Brain microvascular endothelial cell (primary cell): ENCODE results near the gene SPATA2.

Experiments
- DNase-seq: peaks from one replicate; pipeline ENCODE4 v3.0.0-alpha.2; 2020
- H3K27ac ChIP-seq: fragments of 250-450 bp; sonication (Bioruptor Pico); 2 replicates; pipeline ENCODE4 v1.5.1; 2020; ENCODE audit warnings: mild to moderate bottlenecking, moderate library complexity
- H3K27me3 ChIP-seq: fragments of 250-450 bp; sonication (Bioruptor Pico); replicated peaks from 2 replicates; pipeline ENCODE4 v1.5.1; 2020; ENCODE audit warnings: mild to moderate bottlenecking
- H3K36me3 ChIP-seq: fragments of 250-450 bp; sonication (Bioruptor Pico); replicated peaks from 2 replicates; pipeline ENCODE4 v1.5.1; 2020; ENCODE audit warnings: mild to moderate bottlenecking
- H3K4me3 ChIP-seq: 2 replicates; pipeline ENCODE4 v1.5.1; 2011; ENCODE audit warnings: low read depth, mild to moderate bottlenecking, control low read depth, low read length, moderate library complexity
- in situ Hi-C: cut with HindIII; loops from 2 replicates; pipeline ENCODE4 v1.10.0; 2017; ENCODE audit warnings: low sequenced_read_pairs, low pct_ligation_motif_present
- TF ChIP-seq, protein P1 (sequence below): IDR thresholded peaks from 2 replicates; pipeline ENCODE4 v1.5.1; 2011; ENCODE audit warnings: low read depth, mild to moderate bottlenecking, moderate library complexity, low read length, control low read depth, inconsistent platforms; ENCODE audit errors: missing control alignments

The SPATA2 gene

DNA sequence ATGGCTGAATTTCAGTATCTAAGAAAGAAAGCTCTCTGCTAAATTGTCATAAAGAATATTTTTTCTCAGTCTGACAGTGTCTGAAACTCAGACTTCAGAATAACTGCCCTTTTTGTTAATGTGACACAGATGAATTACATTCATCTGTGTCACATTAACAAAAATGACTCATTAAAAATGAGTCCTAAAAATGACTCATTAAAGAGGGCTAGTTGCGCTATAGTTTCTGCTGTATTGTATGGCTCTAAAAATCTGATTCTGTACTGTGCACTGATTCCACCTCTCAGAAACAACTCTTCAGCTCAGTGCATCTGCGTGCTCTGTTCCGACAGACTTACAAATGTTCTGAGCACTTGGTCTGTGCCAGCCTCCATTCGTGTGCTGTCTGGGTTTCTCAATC is 35.8 kb upstream of the SPATA2 start:
- DNase-seq, result no peak
- TF ChIP-seq, protein P1, sequence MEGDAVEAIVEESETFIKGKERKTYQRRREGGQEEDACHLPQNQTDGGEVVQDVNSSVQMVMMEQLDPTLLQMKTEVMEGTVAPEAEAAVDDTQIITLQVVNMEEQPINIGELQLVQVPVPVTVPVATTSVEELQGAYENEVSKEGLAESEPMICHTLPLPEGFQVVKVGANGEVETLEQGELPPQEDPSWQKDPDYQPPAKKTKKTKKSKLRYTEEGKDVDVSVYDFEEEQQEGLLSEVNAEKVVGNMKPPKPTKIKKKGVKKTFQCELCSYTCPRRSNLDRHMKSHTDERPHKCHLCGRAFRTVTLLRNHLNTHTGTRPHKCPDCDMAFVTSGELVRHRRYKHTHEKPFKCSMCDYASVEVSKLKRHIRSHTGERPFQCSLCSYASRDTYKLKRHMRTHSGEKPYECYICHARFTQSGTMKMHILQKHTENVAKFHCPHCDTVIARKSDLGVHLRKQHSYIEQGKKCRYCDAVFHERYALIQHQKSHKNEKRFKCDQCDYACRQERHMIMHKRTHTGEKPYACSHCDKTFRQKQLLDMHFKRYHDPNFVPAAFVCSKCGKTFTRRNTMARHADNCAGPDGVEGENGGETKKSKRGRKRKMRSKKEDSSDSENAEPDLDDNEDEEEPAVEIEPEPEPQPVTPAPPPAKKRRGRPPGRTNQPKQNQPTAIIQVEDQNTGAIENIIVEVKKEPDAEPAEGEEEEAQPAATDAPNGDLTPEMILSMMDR, result no peak
- peaks cover 69% of the 10 kb centered on the region for H3K36me3 ChIP-seq
- peak overlapping the region; percentile 67 for H3K27ac ChIP-seq
- H3K27me3 ChIP-seq, result no peaks in the 10 kb centered on the region
- no peak overlapping the region for H3K4me3 ChIP-seq
- in situ Hi-C loops, result no loop called here

DNA sequence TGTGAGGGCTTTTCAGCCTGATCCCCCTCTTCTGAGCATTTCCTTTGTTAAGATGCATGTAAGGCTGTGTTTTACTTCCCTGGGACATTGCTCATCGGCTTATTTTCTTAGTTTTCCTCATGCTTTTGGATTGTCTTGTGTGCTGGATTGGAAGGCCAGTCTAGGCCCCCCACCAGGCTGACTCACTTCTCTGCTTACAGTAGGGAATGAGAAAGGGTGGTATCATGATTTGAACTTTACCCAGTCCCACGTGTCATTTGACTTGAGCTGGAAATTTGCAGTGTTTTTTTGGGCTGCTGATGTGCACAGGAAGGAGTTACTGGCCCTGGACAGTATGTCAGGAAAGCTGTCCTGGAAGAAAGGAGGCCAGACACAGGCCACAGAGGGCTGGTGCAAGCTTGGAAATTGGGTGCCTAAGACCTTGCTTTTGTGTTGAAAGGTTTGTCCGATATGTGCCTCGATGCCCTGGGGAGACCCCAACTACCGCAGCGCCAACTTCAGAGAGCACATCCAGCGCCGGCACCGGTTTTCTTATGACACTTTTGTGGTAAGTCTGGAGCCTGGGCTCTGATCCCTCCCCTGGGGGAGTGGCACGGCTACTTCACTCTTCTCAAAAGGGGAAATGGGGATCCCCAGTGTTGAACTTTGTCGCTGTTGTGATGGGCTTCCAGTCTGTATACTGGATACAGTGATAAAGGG is 33.6 kb upstream of the SPATA2 start:
- peaks cover 67% of the 10 kb centered on the region for H3K36me3 ChIP-seq
- H3K27me3 ChIP-seq, result no peaks in the 10 kb centered on the region
- TF ChIP-seq, protein P1, result no peak
- in situ Hi-C loops, result no loop called here
- peak overlapping the region; percentile 98 for H3K27ac ChIP-seq
- no peak overlapping the region for H3K4me3 ChIP-seq
- peak; percentile 97 for DNase-seq

DNA sequence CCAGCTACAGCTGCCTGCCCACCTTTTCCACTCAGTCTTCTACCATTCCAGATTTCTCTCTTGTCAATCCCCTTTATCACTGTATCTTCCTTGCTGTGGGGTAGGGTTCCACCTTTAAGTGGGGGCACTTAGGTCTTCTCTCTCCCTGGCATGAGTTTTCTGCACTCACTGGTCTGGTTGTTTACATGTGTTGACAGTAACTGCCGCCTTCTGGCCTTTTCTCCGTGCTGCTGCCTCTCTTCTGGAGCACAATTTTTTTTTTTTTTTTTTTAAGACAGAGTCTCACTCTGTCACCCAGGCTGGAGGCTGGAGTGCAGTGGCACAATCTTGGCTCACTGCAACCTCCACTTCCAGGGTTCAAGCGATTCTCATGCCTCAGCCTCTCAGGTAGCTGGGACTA is 32.8 kb upstream of the SPATA2 start:
- in situ Hi-C loops, result no loop called here
- peak overlapping the region; percentile 98 for H3K27ac ChIP-seq
- H3K36me3 ChIP-seq, result peaks cover 59% of the 10 kb centered on the region
- DNase-seq, result no peak
- no peak overlapping the region for H3K4me3 ChIP-seq
- H3K27me3 ChIP-seq, result no peaks in the 10 kb centered on the region
- TF ChIP-seq, protein P1, result no peak

DNA sequence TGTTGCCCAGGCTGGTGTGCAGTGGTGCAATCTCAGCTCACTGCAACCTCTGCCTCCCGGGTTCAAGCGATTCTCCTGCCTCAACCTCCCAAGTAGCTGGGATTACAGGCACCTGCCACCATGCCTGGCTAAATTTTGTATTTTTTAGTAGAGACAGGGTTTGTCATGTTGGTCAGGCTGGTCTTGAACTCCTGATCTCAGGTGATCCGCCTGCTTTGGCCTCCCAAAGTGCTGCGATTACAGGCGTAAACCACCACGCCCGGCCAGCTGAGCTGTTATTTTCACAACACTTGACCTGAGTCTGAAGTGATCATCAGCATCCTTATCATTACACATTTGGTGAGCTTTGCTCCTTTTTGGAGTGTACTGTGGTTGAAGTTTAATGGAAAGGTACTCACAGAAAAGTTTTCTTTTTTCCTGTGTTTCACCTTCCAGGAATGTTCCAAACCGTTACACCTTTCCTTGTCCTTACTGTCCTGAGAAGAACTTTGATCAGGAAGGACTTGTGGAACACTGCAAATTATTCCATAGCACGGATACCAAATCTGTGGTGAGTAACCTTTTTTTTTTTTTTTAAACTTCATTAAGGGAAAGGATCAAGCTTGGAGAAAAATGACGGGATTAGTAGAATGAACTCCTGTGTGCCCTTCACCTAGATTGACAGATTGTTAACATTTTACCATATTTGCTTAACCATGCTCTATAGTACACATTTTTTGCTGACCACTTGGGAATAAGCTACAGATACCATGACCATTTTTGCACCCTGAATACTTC is 30.6 kb upstream of the SPATA2 start:
- in situ Hi-C loops, result no loop called here
- H3K36me3 ChIP-seq, result peaks cover 52% of the 10 kb centered on the region
- TF ChIP-seq, protein P1, result no peak
- DNase-seq, result no peak
- H3K27me3 ChIP-seq, result no peaks in the 10 kb centered on the region
- H3K27ac ChIP-seq, result no peak overlapping the region
- no peak overlapping the region for H3K4me3 ChIP-seq

DNA sequence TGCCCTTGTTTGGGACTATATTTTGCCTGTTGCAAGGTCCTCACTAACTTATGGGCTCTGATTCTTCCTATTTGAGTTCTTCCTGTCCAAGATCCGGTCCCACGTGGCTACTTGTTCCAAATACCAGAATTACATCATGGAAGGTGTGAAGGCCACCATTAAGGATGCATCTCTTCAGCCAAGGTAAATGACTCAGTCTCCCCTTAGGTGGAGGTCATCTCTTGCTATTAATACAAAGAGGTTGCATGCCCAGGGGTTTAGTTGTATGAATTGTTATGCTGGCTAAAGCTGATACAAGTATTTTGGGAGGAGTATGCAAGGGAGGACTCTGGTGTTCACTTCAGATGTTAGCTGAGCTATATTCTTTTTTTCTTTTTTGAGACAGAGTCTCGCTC is 30.0 kb upstream of the SPATA2 start:
- in situ Hi-C loops, result no loop called here
- no peak overlapping the region for H3K4me3 ChIP-seq
- H3K27ac ChIP-seq, result no peak overlapping the region
- H3K27me3 ChIP-seq, result no peaks in the 10 kb centered on the region
- TF ChIP-seq, protein P1, result no peak
- DNase-seq, result no peak
- H3K36me3 ChIP-seq, result peaks cover 47% of the 10 kb centered on the region
